Hematopoietic multipotent progenitor cell (in vitro differentiated cells): ENCODE results near the gene PTPN9. TPM values are rescaled to one million over a fixed set of nuclear protein-coding genes. Genes with fewer than 3 reads are reported as not detected.
A peak's percentile ranks its signal among the peaks of the same experiment; 100 is the strongest.
"Not testable (repeated sequence)": the region's sequence is repeated elsewhere in the genome, so short reads cannot be mapped to it uniquely, and the experiment has no call there.

Experiments used
- DNase-seq, 3 donors: peaks; one replicate each; pipeline ENCODE4 v3.0.0-alpha.2; 2011 to 2015; ENCODE audit warnings: low read depth in 2 of 3, low spot score in 2 of 3
- total RNA-seq: library from RNA; depleted of rRNA; stranded (reverse); fragments of >200 nt; gene quantifications from one replicate; pipeline ENCODE4 v1.2.3, GENCODE V29; 2012

Gene PTPN9
- total RNA-seq, 1 donor: 21.3 TPM

DNA sequence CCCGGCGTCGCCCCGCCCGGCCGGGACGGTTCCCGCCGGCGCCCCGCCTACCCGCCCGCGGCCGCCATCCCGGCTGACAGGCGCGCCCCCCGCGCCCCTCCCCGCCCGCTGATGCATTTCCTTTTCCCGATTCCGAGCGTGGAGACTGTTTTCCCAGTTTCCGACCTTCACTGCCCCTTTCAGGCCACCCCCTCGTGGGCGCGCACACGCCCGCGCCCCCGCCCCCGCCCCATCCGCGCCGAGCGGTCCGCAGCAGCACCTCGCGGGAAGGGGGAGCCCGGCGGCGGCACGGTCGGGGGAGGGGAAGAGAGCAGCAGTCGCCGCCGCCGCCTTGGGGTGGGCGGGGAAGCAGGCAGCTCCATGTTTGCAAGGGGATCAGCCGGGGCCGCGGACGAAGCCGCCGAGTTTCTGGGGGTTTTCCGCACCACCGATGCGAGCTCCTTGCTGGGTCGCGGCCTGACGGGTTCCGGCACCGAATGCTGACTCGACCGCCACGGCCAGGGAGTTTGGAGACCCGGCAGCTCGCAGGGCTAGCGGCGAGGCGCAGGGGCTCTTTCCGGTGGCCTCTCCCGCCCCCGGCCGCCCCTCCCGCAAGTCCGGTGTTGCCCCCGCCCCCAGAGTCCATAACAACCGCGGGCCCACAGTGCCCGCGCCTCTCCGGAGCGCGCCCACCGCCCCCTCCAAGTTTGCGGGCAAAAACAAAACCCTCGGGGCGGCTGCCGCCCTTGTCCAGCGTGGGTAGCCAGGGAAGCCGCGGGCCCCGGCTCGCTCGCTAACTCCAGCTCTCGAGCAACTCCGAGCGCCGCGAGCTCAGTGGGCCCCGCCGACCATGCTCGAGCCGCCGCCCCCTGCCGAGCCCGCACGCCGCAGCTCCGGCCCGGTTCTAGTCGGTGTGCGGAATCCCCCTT lies 124.4 kb downstream of the PTPN9 start:
- peak; percentile 67 to 84 (median 83) for DNase-seq

DNA sequence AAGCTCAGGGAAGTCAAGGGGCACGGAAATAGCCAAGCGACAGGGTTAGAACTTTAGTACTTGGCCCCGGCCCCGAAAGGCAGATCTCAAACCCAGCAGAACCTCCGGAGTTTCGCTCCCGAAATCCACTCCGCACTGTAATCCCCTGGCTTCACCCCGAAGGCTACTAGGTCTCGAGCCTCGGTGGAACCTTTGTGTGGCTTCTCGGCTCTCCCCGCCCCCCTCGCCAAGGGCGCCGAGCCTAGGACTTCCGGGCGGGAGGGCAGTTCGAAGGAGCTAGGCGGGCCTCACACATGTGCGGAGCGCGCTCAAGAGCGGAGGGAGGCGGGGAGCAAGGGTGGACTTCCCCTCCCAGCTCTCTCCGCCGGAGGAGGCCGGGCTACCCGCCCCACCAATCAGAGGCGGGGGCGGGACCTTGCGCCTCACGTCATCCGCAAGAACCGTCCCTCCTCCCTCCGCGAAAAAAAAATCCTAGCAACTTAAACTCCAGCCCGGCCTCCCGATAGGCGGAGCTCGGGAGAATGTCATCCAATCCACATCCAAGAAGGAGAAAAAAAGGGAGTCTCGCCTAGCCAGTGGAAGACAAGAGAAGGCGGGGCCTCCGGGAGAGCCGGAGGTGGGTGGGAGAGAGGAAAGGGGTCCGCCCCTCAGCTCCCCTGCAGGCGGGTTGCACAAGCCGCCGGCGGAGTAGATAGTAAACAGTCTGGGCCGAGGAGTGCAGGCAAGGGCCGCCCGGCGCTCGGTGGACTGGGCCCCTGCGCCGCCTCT lies 125.2 kb downstream of the PTPN9 start:
- DNase-seq: peak; percentile 95 to 100 (median 100)

DNA sequence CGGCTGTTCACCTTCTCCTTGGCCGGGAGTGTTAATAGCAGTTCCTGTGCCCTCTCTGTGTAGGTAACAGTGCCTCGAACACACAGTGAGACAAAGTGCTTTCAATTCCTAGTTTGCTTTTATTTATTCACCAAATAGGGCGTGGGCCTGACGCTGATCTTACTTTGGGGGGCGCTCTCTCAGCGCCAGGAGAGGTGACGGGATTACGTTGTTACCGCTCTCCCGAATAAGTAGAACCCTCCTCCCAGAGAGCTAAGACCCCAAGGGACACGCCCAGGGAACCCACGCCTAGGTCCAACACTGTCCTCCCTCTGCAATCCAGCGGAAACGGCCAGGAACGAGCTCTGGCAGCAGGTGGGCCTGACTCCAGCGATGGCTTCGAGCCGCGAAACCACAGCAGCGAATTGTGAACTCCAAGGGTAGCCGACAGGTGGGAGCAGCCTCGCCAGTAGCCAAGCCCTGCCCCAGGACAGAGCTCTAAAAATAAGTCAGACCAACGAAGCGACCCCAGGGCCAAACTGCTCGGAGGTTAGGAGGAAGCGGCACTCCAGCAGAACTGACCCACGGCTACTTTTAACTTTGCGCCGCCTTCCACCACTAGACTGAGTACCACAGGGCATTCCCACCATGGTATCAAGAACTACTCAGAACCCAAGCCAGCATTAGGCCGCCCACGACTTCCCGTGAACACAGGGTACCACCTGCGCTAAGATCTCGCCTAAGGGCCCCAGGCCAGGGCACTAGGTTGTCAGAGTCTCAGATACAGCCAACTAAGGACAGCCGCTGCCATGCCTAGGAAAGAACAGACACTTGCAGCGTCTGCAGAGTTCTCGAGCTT lies 126.0 kb downstream of the PTPN9 start:
- DNase-seq: peak; percentile 24 to 70 (median 49)

DNA sequence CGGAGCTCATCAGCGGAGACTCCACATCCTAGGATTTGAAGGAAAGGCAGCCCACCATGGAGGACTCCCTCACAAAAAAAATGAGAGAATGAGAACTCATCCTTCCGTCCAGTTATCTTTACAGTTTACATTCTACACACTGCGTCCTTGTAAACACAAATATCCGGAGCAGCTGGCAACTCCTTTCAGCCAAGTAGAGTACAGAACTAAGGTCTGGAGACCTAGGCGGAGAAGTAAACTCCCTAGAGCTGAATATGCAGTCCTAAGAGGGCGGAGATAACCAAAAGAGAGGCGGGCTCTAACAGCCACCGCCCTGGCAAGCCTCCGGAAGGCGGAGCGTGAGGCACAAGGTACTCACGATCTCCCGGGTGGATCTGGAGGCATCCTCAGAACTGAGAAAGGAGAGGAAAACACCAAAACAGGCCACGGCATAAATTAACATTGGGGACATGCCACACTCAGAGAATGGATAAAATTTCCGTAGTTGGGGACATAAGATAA lies 126.7 kb downstream of the PTPN9 start:
- peak; percentile 50 to 88 (median 78) for DNase-seq

DNA sequence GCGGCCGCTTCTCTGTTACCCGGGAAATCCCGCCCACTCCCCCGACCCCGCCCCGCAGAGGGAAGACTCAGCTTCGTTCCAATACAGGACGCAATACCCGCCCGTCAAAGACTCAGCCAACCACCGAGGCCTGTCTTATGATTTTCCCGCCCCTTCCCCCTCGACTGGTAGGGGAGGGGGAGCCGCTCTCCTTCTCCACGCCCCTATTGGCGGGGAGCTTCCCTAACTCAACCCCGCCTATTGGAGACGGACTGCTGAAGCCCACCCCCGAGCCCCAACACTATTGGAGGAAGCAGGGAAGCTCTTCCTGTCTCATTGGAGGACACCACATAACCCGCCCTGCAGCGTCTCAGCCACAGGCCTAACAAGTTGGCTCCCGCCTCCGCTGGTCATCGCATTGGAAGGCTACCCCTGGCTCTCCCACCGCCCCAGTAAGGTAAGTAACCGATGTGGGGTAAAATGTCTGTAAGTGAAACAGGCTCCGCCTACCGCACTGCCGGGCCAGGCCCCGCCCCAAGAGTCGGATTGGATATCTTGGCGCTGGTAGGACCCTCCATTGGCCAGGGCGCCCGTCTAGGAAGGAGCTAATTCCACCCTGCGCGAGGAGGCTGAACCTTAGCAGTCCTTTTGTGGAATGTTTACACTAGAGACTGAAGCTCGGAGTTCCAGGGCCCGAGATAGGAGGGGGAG lies 127.3 kb downstream of the PTPN9 start, which contains the start of gene SIN3A:
SIN3A (minus strand) TSS at position 17 of the 690 bp plus-strand sequence. CDS start 21,315 bp downstream, outside the sequence.
- peak; percentile 92 to 100 (median 100) for DNase-seq

DNA sequence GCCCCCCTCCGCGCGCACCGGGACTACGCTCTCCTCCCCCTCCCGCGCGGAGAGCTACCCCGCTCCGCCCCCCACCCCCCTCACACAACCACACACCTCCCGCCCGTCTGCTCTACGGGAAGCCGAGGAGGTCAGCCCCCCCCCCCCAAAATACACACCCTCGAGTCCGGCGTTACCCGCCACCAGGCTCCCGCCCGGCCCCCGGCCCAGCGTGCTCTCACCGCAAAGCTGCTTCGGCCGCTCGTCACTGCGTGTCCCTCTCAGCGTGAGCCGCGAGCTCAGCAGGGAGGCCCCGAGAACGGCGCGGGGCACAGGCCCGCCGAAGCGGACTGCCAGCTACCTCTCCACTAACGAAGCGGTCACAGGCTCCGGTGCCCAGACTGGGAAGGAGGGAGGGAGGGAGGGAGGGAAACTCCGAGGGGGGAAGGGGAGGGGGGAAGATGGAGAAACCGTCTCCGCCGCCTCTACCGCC lies 127.9 kb downstream of the PTPN9 start:
- no peak for DNase-seq

DNA sequence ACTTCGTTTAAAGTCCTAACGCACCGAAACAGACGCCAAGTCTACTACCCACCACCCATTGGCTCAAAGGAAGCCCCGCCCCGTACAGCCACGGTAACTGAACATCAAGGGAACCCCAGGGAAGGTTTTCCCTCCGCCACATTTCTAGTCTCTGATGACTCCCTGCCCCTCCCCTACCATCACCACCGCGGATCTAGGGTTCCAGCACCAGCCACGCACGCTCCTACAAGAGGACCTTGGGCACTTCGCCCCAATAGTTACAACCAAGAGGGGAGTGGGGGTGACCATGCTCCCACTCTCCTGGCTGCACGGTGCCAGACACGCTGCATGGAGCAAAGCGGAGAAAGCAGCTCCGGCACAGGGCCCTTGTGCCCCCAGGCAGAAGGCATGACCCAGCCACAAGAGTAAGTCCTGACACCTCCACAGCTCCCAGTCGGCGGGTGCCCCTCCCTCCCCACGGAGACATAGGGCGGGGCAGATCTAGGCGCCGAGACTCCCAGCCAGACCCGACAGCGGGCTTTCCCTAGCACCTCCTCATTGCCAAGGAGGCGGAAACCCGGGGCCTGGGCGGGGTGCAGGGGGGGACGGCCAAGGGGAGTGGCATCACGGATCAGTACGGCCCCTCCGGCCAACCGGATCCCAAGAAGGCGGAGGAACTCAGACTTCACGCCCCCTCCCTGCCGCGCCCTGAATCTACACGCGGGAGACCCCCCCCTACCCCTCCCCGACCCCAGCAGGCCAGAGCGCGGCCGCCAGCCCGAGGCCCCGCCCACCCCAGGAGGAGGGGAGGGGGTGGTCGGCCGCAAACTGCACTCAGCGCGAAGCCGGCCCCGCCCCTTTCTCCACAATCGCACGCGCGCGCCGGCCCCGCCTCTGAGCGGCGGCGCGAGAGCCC lies 128.6 kb downstream of the PTPN9 start:
- DNase-seq: peak; percentile 86 to 97 (median 97)

DNA sequence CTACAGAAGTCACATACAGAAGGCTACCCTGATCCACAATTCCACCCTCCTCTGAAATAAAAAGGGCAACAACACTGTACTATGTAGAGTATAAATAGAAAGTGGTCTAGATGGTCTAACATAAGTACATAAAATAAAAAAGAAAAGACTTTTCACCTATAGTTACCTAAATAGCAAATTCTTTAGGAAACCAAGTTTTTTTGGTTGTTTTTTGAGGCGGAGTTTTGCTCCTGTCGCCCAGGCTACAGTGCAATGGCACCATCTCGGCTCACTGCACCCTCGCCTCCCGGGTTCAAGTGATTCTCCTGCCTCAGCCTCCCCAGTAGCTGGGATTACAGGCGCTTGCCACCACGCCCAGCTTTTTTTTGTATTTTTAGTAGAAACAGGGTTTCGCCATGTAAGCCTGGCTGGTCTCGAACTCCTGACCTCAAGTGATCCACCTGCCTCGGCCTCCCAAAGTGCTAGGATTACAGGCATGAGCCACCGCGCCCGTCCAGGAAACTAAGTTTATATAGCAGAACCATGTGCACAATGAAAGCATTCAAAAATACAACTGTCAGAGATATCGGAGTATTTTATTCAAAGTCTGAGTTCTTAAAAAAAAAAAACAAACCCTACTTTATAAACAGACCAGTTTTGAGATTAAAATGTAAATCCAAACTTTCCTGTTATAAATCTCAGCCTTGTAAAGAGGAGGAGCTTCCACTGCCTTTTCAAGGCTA lies 129.4 kb downstream of the PTPN9 start:
- no peak for DNase-seq

DNA sequence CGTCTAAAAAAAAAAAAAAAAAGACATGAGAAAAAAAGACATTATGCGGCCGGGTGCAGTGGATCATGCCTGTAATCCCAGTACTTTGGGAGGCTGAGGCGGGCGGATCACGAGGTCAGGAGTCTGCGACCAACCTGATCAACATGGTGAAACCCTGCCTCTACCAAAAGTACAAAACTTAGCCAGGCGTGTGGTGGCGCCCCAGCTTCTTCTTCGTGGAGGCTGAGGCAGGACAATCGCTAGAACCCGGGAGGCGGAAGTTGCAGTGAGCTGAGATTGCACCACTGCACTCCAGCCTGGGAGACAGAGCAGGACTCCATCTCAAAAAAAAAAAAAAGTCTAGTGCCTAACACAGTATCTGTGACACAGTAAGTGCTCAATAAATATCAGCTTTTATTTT lies 130.9 kb downstream of the PTPN9 start:
- not testable (repeated sequence) for DNase-seq

DNA sequence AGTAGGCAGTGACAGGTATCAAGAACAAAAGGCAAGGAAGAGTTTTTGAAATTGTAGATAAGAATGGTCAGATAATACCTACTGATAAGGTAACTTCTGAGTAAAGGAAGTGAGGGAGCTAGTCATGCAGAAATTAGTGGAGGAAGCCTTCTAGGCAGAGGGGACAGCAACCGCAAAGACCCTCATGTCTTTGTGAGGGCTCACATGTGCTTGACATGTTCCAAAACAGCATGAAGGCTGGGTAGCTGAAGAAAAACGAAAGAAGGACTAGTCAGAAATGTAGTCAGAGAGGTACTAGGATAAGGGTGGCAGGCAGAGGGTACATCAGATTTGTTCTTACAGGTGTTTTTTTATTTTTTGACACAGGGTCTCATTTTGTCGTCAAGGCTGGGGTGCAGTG lies 133.0 kb downstream of the PTPN9 start:
- no peak for DNase-seq

DNA sequence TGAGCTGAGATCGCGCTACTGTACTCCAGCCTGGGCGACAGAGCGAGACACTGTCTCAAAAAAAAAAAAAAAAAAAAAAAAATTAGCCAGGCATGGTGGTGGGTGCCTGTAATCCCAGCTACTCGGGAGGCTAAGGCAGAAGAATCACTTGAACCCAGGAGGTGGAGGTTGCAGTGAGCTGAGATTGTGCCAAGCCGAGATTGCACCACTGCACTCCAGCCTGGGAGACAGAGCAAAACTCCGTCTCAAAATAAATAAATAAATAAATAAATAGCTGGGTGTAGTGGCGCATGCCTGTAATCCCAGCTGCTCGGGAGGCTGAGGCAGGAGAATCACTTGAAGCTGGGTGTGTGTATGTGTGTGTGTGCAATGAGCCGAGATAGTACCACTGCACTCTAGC lies 133.8 kb downstream of the PTPN9 start:
- not testable (repeated sequence) for DNase-seq

DNA sequence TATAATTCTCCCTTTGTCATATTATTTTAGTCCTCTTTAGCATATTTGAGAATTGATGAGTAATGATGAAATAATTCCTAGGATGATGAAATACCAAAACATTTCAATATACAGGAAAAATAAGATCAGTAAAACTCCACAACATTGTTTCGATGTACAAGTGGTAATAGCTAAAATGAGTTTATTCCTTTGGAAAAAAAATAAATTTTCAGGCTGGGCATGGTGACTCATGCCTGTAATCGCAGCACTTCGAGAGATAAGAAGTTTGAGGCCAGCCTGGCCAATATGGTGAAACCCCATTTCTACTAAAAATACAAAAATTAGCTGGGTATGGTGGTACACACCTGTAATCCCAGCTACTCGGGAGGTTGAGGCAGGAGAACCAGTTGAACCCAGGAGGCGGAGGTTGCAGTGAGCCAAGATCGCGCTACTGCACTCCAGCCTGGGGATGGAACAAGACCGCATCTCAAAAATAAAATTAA lies 135.1 kb downstream of the PTPN9 start:
- DNase-seq: not testable (repeated sequence)

DNA sequence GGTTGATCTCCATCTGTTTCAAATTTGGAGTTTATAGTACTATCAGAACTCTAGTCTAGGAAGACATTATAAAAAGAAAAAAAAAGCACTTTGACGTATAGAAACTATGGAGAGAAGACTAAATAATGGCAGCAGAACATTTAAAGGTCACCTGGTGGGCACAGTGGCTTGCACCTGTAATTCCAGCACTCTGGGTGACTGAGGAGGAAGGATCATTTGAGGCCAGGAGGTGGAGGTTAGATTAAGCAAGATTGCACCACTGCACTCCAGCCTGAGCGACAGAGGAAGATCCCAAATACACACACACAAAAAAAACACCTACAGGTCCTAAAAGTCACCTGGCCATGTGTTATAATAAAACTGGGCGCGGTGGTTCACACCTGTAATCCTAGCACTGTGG lies 141.4 kb downstream of the PTPN9 start:
- DNase-seq: no peak

DNA sequence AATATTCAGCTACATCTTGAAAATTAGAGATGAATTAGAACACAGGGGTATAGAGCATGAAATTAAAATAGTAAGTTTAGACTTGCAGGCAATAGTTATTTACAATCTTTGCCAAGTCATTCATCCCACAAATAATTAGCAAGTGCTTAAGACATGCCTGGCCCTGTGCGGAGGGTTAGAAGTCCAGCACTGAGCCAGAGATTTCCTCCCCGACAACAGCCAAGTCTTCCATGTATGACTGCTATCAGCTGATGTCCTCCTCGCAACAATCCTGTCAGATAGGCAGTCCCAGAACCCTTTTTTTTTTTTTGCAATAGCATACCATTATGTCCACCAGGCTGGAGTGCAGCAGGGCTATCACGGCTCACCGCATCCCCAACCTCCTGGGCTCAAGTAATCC lies 142.2 kb downstream of the PTPN9 start:
- DNase-seq: no peak

DNA sequence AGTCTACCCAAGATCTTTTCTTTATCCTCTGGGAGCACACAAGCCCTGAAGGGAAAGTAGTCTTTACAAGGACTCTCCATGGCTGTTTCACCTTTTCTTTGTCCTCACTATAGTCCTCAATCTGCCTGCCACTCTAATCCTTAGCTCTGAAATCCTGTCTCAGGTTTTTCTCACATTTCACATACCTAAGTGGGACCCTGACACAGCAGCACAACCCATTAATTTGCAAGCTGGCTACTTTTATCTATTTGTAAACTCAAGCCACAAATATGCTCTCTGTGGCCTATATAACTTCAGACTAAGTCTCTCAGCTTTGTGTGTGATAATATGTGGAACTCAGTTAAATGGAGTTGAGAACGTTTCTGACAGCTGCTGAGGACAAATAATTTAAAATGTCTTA lies 147.4 kb downstream of the PTPN9 start:
- DNase-seq: no peak

DNA sequence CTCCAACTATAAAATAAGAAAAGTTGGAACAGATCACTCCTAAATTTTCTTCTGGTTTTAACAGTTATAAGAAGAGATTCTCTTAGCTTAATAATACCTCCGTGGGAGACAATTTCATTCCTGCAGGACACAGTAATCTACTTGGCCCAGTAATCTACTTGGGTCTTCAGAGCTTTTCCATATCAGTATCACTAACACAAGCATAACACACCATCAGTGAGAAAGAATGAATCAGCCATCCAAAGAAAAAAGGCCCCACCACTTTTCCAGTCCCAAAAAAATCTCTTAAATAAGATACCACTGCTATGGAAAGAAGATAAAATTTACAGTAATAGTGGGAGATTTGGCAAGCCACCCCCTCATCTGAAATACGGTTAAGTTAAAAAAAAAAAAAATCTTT lies 147.8 kb downstream of the PTPN9 start:
- DNase-seq: no peak

DNA sequence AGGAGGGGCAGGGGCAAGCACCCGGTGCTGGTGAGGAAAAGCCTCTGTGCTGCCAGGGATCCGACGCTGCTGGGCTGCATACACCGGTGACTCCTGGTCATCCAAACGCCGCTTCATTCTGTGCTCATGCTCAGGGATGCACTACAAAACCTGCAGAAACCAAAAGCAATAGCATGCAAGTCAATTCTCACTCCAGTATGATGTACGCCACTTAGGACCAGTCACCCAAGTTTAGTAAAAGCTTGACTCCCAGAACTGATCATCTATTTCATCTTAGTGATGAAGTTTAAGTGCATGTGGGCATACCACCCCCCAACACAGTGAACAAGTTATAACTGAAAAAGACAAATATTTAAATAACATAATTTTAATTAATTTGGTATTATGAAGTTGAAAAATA lies 148.9 kb downstream of the PTPN9 start:
- no peak for DNase-seq

DNA sequence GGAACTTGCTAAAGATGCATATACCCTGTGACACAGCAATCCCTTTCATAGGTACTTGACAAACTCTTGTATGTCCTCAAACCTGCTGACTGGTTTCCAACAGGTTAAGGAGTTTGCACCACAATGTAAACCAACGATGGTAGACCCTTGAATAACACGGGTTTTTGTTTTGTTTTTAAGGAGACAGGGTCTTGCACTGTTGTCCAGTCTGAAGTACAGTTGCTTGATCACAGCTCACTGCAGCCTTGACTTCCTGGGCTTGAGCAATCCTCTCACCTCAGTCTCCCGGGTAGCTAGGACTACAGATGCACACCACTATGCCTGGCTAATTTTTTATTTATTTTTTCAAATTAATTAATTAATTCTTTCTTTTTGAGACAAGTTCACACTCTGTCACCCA lies 151.0 kb downstream of the PTPN9 start:
- DNase-seq: no peak
